Regular cardiac myocyte (primary cell): Measurements from ENCODE around the gene SFR1. TPM values are rescaled to one million over a fixed set of nuclear protein-coding genes. Genes with fewer than 3 reads are reported as not detected.

Experiments used
- total RNA-seq: library from RNA; depleted of rRNA; stranded (reverse); fragments of >200 nt; gene quantifications from 2 replicates; pipeline ENCODE4 v1.2.3, GENCODE V29; 2014

Gene SFR1, protein sequence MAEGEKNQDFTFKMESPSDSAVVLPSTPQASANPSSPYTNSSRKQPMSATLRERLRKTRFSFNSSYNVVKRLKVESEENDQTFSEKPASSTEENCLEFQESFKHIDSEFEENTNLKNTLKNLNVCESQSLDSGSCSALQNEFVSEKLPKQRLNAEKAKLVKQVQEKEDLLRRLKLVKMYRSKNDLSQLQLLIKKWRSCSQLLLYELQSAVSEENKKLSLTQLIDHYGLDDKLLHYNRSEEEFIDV
- total RNA-seq = 11.3 and 14.4 TPM in 2 replicates

GRCh38 chr10:104121485-104122224 lies at the start of gene SFR1:
SFR1 (plus strand) TSS chr10:104122171; CDS start chr10:104122184, 13 bp downstream.

DNA sequence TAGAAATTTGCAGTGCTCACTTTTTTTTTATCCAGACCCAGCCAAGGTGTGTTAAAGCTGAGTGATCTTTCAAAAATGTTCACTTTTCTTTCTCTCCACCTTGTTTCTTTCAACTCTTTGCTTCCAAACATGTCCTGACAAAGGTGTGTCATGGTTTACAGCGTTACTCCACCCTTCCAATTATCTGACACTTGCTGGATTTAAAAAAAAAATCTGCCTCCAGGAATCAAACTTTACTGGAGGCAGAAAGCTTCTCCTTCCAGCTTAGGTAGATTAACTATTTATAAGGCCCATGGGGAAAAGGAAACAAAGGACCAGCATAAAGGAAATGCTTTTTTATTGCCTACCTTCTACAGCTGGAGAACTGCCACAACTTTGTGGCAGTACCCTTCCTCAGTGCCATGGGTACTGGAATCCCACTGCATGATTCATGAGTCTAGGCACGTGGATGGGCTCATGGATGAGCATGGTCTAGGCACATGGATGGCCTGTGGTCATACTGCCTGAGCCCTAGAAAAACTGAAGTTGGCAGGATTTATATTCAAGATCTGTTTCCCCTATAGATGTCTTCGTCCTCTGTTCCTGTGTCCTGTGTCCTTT lies 36.1 kb upstream of the SFR1 start, which contains the start of gene COL17A1:
TSS of gene COL17A1 (minus strand) at position 80 of the 600 bp plus-strand sequence. CDS start 5,207 bp downstream, outside the sequence.

Other genes with a start within 250 kb of the SFR1 start
- 32.8 and 38.6 TPM in 2 replicates for gene STN1, start 204.0 kb upstream of the SFR1 start, total RNA-seq
- 52.1 and 56.0 TPM in 2 replicates for gene SLK, start 155.0 kb upstream of the SFR1 start, total RNA-seq
- 0.56 and 1.2 TPM in 2 replicates for gene COL17A1, start 36.3 kb upstream of the SFR1 start, total RNA-seq
- under 0.01 and 0.19 TPM in 2 replicates for gene CFAP43, start 110.2 kb downstream of the SFR1 start, total RNA-seq
- 255 and 337 TPM in 2 replicates for gene GSTO1, start 132.7 kb downstream of the SFR1 start, total RNA-seq
- gene GSTO2, start 147.0 kb downstream of the SFR1 start, total RNA-seq = 2.3 and 2.5 TPM in 2 replicates
- gene ITPRIP, start 216.3 kb downstream of the SFR1 start, total RNA-seq = 19.7 and 52.1 TPM in 2 replicates
- gene CFAP58, start 231.7 kb downstream of the SFR1 start, total RNA-seq = 0.38 and 1.1 TPM in 2 replicates